ENCODE data around the gene MPLKIP.

MPLKIP gene

GRCh38 chr7:40115936-40116335, 18.5 kb downstream of the MPLKIP start:
- no peak for TF ChIP-seq CTCF (IDR thresholded peaks at IDR 0.05; ENCODE audit: low read depth, low read length)
- in situ Hi-C loops (cut with HindIII; ENCODE audit: low sequenced_read_pairs), result no loop called here
- no peak for DNase-seq (ENCODE audit: low read depth, low spot score)
- H3K4me3 ChIP-seq (ENCODE audit: low read depth, low read length), result no peak overlapping the region

- no peak for TF ChIP-seq CTCF (IDR thresholded peaks at IDR 0.05; ENCODE audit: low read depth, low read length)
- in situ Hi-C loops (cut with HindIII; ENCODE audit: low sequenced_read_pairs), result no loop called here
- no peak overlapping the region for H3K4me3 ChIP-seq (ENCODE audit: low read depth, low read length)
- DNase-seq (ENCODE audit: low read depth, low spot score), result no peak
Measured at GRCh38 chr7:40105879-40106473, 28.4 kb downstream of the MPLKIP start.

- no peak for TF ChIP-seq CTCF (IDR thresholded peaks at IDR 0.05; ENCODE audit: low read depth, low read length)
- in situ Hi-C loops (cut with HindIII; ENCODE audit: low sequenced_read_pairs), result no loop called here
- no peak for DNase-seq (ENCODE audit: low read depth, low spot score)
- H3K4me3 ChIP-seq (ENCODE audit: low read depth, low read length), result no peak overlapping the region
Measured at GRCh38 chr7:40102897-40103296, 31.5 kb downstream of the MPLKIP start.

GRCh38 chr7:40101201-40101600, 33.2 kb downstream of the MPLKIP start:
- no peak overlapping the region for H3K4me3 ChIP-seq (ENCODE audit: low read depth, low read length)
- no peak for DNase-seq (ENCODE audit: low read depth, low spot score)
- in situ Hi-C loops (cut with HindIII; ENCODE audit: low sequenced_read_pairs), result no loop called here

GRCh38 chr7:40099837-40100236, 34.6 kb downstream of the MPLKIP start:
- H3K4me3 ChIP-seq (ENCODE audit: low read depth, low read length), result no peak overlapping the region
- in situ Hi-C loops (cut with HindIII; ENCODE audit: low sequenced_read_pairs), result no loop called here
- no peak for DNase-seq (ENCODE audit: low read depth, low spot score)
- no peak for TF ChIP-seq CTCF (IDR thresholded peaks at IDR 0.05; ENCODE audit: low read depth, low read length)

More at GRCh38 chr7:40101201-40101600, 33.2 kb downstream of the MPLKIP start:
- TF ChIP-seq CTCF (IDR thresholded peaks at IDR 0.05; ENCODE audit: low read depth, low read length), result no peak

GRCh38 chr7:40098810-40099209, 35.6 kb downstream of the MPLKIP start:
- no peak overlapping the region for H3K4me3 ChIP-seq (ENCODE audit: low read depth, low read length)
- in situ Hi-C loops (cut with HindIII; ENCODE audit: low sequenced_read_pairs), result no loop called here
- no peak for DNase-seq (ENCODE audit: low read depth, low spot score)
- TF ChIP-seq CTCF (IDR thresholded peaks at IDR 0.05; ENCODE audit: low read depth, low read length), result no peak
